DMS 273 (cell line): ENCODE measurements around the gene KRT14.
"Not testable (repeated sequence)": the region's sequence is repeated elsewhere in the genome, so short reads cannot be mapped to it uniquely, and the experiment has no call there.

Experiments used
- DNase-seq: peaks from one replicate; lab custom pipeline; 2025; ENCODE audit not compliant: unreplicated experiment; lab: John Stamatoyannopoulos, UW

The KRT14 gene

GRCh38 chr17:41623184-41623861 lies 36.6 kb upstream of the KRT14 start:
- DNase-seq, result not testable (repeated sequence)

DNA sequence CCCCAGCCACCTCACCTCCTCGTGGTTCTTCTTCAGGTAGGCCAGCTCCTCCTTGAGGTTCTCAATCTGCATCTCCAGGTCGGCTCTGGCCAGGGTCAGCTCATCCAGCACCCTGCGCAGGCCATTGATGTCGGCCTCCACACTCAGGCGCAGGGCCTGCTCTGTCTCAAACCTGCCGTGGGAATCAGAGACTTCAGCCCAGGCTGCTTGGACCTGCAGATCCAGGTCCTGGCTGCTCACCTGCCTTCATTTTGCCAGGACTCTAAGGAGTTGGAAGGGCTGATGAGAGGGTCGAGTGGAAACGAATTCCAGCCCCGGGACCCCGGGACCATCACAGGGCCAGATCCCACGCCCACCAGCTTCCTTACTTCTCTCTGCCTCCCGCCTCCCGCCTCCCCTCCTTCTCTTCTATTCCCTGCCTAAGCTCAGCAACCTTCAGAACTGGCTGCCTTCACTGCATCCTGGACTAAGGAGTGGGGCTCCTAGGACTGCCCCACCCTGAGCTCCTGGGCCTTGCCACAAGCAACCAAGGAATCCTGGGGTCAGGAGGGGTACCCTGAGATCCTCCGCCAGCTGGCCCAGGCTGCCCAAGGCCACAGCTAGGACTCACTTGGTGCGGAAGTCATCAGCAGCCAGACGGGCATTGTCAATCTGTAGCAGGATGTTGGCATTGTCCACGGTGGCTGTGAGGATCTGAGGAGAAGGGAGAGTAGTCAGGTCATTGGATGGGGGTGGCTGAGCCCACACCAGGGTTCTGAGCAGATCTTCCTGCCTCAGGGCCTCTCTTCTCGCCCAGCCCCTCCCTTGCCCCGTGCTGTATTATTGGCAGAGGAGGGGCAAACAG lies 35.9 kb upstream of the KRT14 start:
- not testable (repeated sequence) for DNase-seq

GRCh38 chr17:41621916-41622315 lies 35.2 kb upstream of the KRT14 start:
- DNase-seq, result no peak

- not testable (repeated sequence) for DNase-seq
Measured at GRCh38 chr17:41621435-41621817, 34.7 kb upstream of the KRT14 start.

- DNase-seq, result no peak
Measured at GRCh38 chr17:41620583-41621434, 34.1 kb upstream of the KRT14 start.

GRCh38 chr17:41619927-41620582 lies 33.4 kb upstream of the KRT14 start:
- DNase-seq, result not testable (repeated sequence)

GRCh38 chr17:41619036-41619926 lies 32.6 kb upstream of the KRT14 start:
- DNase-seq, result no peak

DNA sequence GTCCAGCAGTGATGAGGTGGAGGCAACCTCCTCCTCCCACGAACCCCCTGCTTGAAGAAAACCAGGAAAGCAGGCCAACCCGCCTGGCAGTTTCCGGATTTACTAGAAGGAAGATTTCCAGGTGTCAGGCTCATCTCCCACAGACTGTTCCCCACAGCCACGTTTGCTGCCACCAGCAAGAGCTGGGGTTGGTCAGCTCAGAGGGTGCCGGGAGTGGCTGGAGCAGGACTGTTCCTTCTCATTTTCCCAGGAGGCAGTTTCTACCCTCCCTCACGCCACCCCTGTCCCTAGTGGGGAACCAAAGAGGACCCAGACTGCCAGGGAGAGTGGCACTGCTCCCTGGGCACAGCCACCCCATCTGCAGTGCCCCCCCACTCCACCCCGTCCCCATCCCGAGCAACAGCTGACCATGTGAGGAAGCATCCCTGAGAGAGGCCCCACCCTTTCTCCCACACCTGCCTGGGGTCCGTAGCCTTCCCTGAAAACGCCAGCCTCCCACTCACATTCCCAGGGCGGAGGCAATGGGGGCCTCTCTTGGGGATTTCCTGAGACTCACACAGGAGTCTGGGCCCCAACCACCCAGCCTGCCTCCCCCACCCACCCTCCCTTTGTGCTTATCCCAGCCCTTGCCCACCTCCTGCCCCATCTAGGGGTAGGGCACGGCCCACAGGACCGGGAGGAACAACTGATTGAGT lies 31.8 kb upstream of the KRT14 start:
- DNase-seq, result no peak

DNA sequence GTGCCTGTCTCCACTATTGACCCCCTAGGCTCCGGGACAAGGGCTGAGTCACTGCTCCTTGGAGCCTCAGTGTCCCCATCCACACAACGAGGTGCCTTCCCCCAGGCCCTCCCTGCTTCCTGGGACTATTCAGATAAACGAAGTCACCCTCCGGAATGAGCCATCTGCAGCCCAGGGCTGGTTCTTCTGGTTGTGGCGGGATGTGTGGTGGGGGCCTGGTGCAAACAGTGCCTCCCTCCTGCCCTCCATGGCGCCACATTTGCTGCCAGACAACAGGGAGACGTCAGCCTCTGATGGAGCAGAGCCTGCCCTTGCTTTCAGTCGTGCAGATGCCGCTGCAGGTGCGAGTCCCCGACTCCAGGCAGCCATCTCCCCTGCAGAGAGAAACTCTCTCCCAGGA lies 31.0 kb upstream of the KRT14 start:
- peak; percentile 30 for DNase-seq

GRCh38 chr17:41617136-41617535 lies 30.4 kb upstream of the KRT14 start:
- DNase-seq, result no peak

DNA sequence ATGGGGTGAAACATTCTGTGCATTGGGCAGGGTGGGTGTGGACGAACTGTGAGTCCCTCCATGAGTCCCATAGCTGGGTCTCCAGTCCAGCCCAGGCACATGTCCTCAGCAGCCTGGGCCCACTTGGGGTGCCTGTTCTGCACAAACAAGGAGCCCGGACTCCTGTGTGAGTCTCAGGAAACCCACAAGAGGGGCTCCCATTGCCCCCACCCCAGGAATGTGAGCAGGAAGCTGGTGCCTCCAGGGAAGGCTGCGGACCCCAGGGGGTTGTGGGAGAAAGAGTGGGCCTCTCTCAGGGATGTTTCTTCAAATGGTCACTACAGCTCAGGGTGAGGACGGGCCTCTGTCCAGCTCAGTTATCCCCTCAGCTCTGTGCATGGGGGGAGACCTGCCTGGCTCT lies 29.8 kb upstream of the KRT14 start:
- not testable (repeated sequence) for DNase-seq

- DNase-seq, result peak; percentile 30
Measured at GRCh38 chr17:41615454-41615853, 28.8 kb upstream of the KRT14 start.

GRCh38 chr17:41614767-41615166 lies 28.1 kb upstream of the KRT14 start:
- not testable (repeated sequence) for DNase-seq

- DNase-seq, result no peak
Measured at GRCh38 chr17:41614098-41614497, 27.4 kb upstream of the KRT14 start.

GRCh38 chr17:41613277-41614082 lies 26.8 kb upstream of the KRT14 start:
- no peak for DNase-seq

GRCh38 chr17:41612376-41613160 lies 25.9 kb upstream of the KRT14 start, which contains the start of gene KRT16:
KRT16 (minus strand) TSS chr17:41612767; CDS start chr17:41612688, 79 bp downstream.
- not testable (repeated sequence) for DNase-seq

DNA sequence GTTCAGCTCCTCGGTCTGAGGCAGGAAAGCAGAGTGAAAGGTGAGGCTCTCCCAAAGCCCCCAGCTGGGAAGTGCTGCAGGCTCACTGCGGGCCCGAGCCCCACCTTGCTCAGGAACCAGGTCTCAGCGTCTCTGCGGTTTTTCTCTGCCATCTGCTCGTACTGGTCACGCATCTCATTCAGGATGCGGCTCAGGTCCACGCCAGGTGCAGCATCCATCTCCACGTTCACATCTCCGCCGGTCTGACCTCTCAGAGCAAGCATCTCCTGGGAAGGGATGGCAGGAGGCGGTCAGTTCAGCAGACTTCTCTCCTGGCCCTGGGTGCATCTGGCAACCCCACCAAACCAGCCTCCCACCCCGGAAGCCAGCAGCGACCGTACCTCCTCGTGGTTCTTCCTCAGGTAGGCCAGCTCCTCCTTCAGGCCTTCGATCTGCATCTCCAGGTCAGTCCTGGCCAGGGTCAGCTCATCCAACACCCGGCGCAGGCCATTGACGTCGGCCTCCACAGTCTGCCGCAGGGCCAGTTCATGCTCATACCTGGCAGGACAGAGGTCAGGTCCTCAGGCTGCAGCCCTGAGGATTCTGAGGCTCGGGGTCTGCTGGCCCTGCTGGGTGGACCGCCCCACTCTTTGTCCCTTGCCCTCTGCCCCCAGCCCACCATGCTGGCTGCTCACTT lies 24.4 kb upstream of the KRT14 start:
- no peak for DNase-seq
